HepG2 (cell line): Measurements from ENCODE around the gene FBXO33. TPM values are rescaled to one million over a fixed set of nuclear protein-coding genes. Genes with fewer than 3 reads are reported as not detected.

Experiments
- HNF1A ChIP-seq, 2 experiments: sonication (generic) in 1 of 2; formaldehyde crosslinking in 1 of 2; IDR thresholded peaks; 2 replicates each; pipeline versions ENCODE4 v1.4.0 to v1.6.1; 2016 to 2020; ENCODE audit warnings: borderline replicate concordance in 1 of 2, low read depth in 1 of 2, mild to moderate bottlenecking in 1 of 2, missing genetic modification reagents in 1 of 2
- KDM4B ChIP-seq: sonication (generic); formaldehyde crosslinking; IDR thresholded peaks from 2 replicates; pipeline ENCODE4 v1.4.0; 2020; ENCODE audit warnings: missing genetic modification reagents
- NCOA1 ChIP-seq: sonication (generic); formaldehyde crosslinking; IDR thresholded peaks from 2 replicates; pipeline ENCODE4 v1.9.0; 2021; ENCODE audit warnings: missing genetic modification reagents
- NFIC ChIP-seq: IDR thresholded peaks from 2 replicates; pipeline ENCODE4 v1.6.1; 2012; ENCODE audit warnings: mild to moderate bottlenecking, low read length, inconsistent platforms
- NR0B2 ChIP-seq: sonication (generic); formaldehyde crosslinking; IDR thresholded peaks from 2 replicates; pipeline ENCODE4 v1.4.0; 2020; ENCODE audit warnings: mild to moderate bottlenecking, missing genetic modification reagents
- PHF8 ChIP-seq: sonication (generic); formaldehyde crosslinking; IDR thresholded peaks from 2 replicates; pipeline ENCODE4 v1.5.0; 2020; ENCODE audit warnings: missing genetic modification reagents
- RFX5 ChIP-seq: IDR thresholded peaks from 2 replicates; pipeline ENCODE4 v1.6.1; 2011; ENCODE audit warnings: low read depth, low read length, improper control_type of control experiment
- ZBTB37 ChIP-seq: sonication (generic); formaldehyde crosslinking; IDR thresholded peaks from 2 replicates; pipeline ENCODE4 v1.4.0; 2020; ENCODE audit warnings: mild to moderate bottlenecking, missing genetic modification reagents
- ZBTB7A ChIP-seq: sonication (generic); formaldehyde crosslinking; IDR thresholded peaks from 2 replicates; pipeline ENCODE4 v1.8.0; 2022; ENCODE audit warnings: mild to moderate bottlenecking, missing genetic modification reagents
- ZFYVE20 ChIP-seq: sonication (generic); formaldehyde crosslinking; IDR thresholded peaks from 2 replicates; pipeline ENCODE4 v1.8.0; 2023; ENCODE audit warnings: low read depth, mild to moderate bottlenecking, moderate library complexity, missing genetic modification reagents, borderline replicate concordance
- ZNF362 ChIP-seq: sonication (generic); formaldehyde crosslinking; IDR thresholded peaks from 2 replicates; pipeline ENCODE4 v1.4.0; 2020; ENCODE audit warnings: missing genetic modification reagents, mild to moderate bottlenecking, borderline replicate concordance
- ZNF367 ChIP-seq: sonication (generic); formaldehyde crosslinking; IDR thresholded peaks from 2 replicates; pipeline ENCODE4 v1.4.0; 2020; ENCODE audit warnings: missing genetic modification reagents, borderline replicate concordance
- ZNF510 ChIP-seq: sonication (generic); formaldehyde crosslinking; IDR thresholded peaks from 2 replicates; pipeline ENCODE4 v1.4.0; 2020; ENCODE audit warnings: low read depth, mild to moderate bottlenecking, missing genetic modification reagents
- ZNF629 ChIP-seq: sonication (generic); formaldehyde crosslinking; conservative IDR thresholded peaks from 2 replicates; pipeline ENCODE4 v1.5.0; 2020; ENCODE audit warnings: missing genetic modification reagents
- ZNF644 ChIP-seq: IDR thresholded peaks from 2 replicates; pipeline ENCODE4 v1.6.1; 2016; ENCODE audit warnings: low read depth
- ZNF670 ChIP-seq: sonication (generic); formaldehyde crosslinking; IDR thresholded peaks from 2 replicates; pipeline ENCODE4 v1.8.0; 2022; ENCODE audit warnings: mild to moderate bottlenecking, missing genetic modification reagents, borderline replicate concordance
- ZNF703 ChIP-seq: sonication (generic); formaldehyde crosslinking; IDR thresholded peaks from 2 replicates; pipeline ENCODE4 v1.5.1; 2020; ENCODE audit warnings: missing genetic modification reagents, mild to moderate bottlenecking, moderate library complexity, borderline replicate concordance
- ZNF749 ChIP-seq: sonication (generic); formaldehyde crosslinking; IDR thresholded peaks from 2 replicates; pipeline ENCODE4 v1.8.0; 2022; ENCODE audit warnings: mild to moderate bottlenecking, missing genetic modification reagents, moderate library complexity, borderline replicate concordance
- ZNF782 ChIP-seq: sonication (generic); formaldehyde crosslinking; IDR thresholded peaks from 2 replicates; pipeline ENCODE4 v1.4.0; 2020; ENCODE audit warnings: missing genetic modification reagents, mild to moderate bottlenecking, borderline replicate concordance
- ZNF891 ChIP-seq: sonication (generic); formaldehyde crosslinking; IDR thresholded peaks from 2 replicates; pipeline ENCODE4 v1.5.0; 2020; ENCODE audit warnings: mild to moderate bottlenecking, missing genetic modification reagents
- ZSCAN29 ChIP-seq: sonication (generic); formaldehyde crosslinking; conservative IDR thresholded peaks from 2 replicates; pipeline ENCODE4 v1.4.0; 2020; ENCODE audit warnings: mild to moderate bottlenecking, missing genetic modification reagents
- polyA plus RNA-seq, 8 experiments: library from polyadenylated mRNA; depleted of rRNA in 3 of 8; stranded (reverse) in 7 of 8; unstranded in 1 of 8; fragments of >200 nt; fragmentation: Illumina TruSeq in 4 of 8; extraction: Trizol in 4 of 8; gene quantifications; 2 replicates each; pipeline versions ENCODE4 v1.2.1 to v1.2.3, GENCODE V29; 2011 to 2016; ENCODE audit warnings: low read depth in 4 of 8, missing spikeins in 1 of 8, mixed read lengths in 1 of 8; ENCODE audit not compliant: insufficient read depth in 1 of 8
- total RNA-seq, 5 experiments: library from RNA; depleted of rRNA; stranded (reverse); fragments of >200 nt; fragmentation: Illumina TruSeq; extraction: Trizol; gene quantifications; 2 replicates each; pipeline ENCODE4 v1.2.3, GENCODE V29; 2016; ENCODE audit warnings: low read depth in 1 of 5

Gene FBXO33
- total and polyA plus RNA-seq, 2 of the 13 experiments (the other 11 are each of a cell fraction or from before 2014, with no cell fraction given) = 15.5 to 16.9 TPM

- peak; percentile 41; the same call in 1 of the 2 replicates for TF ChIP-seq HNF1A (IDR thresholded peaks at IDR 0.05; ENCODE audit: low read depth)
- peak; percentile 18; the same call in 1 of the 2 replicates for TF ChIP-seq HNF1A (CRISPR knock-in tag; IDR thresholded peaks at IDR 0.05; ENCODE audit: borderline replicate concordance)
- no peak for TF ChIP-seq ZNF670 (CRISPR knock-in tag)
- no peak for TF ChIP-seq ZNF703
- TF ChIP-seq PHF8 (CRISPR knock-in tag) = peak; percentile 81; the same call in 1 of the 2 replicates
- TF ChIP-seq ZBTB7A (CRISPR knock-in tag) = no peak
- no peak for TF ChIP-seq NFIC
- no peak for TF ChIP-seq RFX5
- peak; percentile 41 for TF ChIP-seq ZNF362 (CRISPR knock-in tag)
- no peak for TF ChIP-seq ZNF644 (CRISPR knock-in tag)
- TF ChIP-seq ZBTB37 (CRISPR knock-in tag) = peak; percentile 50; the same call in 1 of the 2 replicates
- TF ChIP-seq NR0B2 (CRISPR knock-in tag) = no peak
- 0 out of 2 replicates have a peak, but pooled peaks have one; percentile 4 for TF ChIP-seq ZNF629 (CRISPR knock-in tag)
- no peak for TF ChIP-seq NCOA1 (CRISPR knock-in tag)
- 0 out of 2 replicates have a peak, but pooled peaks have one; percentile 12 for TF ChIP-seq ZNF749 (CRISPR knock-in tag)
- no peak for TF ChIP-seq ZNF510 (CRISPR knock-in tag)
- peak; percentile 41; the same call in 1 of the 2 replicates for TF ChIP-seq ZNF891 (CRISPR knock-in tag)
- peak; percentile 33; the same call in 1 of the 2 replicates for TF ChIP-seq ZNF782 (CRISPR knock-in tag)
- peak; percentile 83; the same call in 1 of the 2 replicates for TF ChIP-seq ZNF367 (CRISPR knock-in tag)
- TF ChIP-seq ZSCAN29 (CRISPR knock-in tag) = no peak
- no peak for TF ChIP-seq ZFYVE20
- TF ChIP-seq KDM4B (CRISPR knock-in tag) = no peak; the same call in 1 of the 2 replicates
These were observed 636 bp downstream of the FBXO33 start (continued) for GRCh38 chr14:39431416-39432178.
